ENCODE measurements around the gene NRXN3.

Gene NRXN3

DNA sequence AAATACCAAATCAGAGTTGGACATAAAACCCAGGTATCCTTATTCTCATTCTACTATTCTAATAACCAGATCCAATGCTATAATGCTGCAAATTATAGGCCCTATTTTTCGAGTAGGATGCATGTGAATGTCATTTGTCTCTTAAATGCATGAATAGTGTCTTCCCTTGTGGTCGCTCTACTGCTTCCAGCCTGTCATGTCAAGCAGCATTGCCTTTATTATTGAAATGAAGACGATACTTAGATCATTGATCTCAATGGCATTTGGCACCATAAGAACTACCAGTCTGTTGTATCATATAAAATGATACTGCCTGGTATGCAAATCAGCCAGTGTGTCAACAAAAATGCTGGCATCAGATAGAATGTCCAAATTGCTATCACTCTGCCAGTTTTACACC is 1392.0 kb downstream of the NRXN3 start:
- Histone ChIP-seq H3K36me3 (ENCODE audit: control insufficient read depth in 2 of 2, insufficient read depth in 1 of 2, low read length in 2 of 2) (no peaks in the 10 kb centered on the region), H3K9me3 (ENCODE audit: control insufficient read depth, insufficient read depth, low read depth, low read length) (no peaks in the 10 kb centered on the region), H3K4me1 (ENCODE audit: control insufficient read depth, insufficient read depth, low read length) (no peaks in the 10 kb centered on the region), H3K4me3 (ENCODE audit: low read depth, low read length) (no peak overlapping the region), H3K27ac (ENCODE audit: extremely low read depth, low read depth, low read length) (no peak overlapping the region)
- no peak for TF ChIP-seq KLF1 (tag by site-specific recombination; IDR thresholded peaks at IDR 0.05)
- no peak for TF ChIP-seq TCF7L2 (IDR thresholded peaks at IDR 0.05; ENCODE audit: borderline replicate concordance, low read depth, low read length)
- no peak for TF ChIP-seq ZFHX2 (tag by site-specific recombination; conservative IDR thresholded peaks at IDR 0.05)
- TF ChIP-seq ZNF157 (tag by site-specific recombination; IDR thresholded peaks at IDR 0.05): no peak
- no peak for TF ChIP-seq ZNF10 (tag by site-specific recombination; IDR thresholded peaks at IDR 0.05)
- TF ChIP-seq ZNF132 (tag by site-specific recombination; IDR thresholded peaks at IDR 0.05; ENCODE audit: borderline replicate concordance): no peak
- TF ChIP-seq ZNF175 (tag by site-specific recombination; IDR thresholded peaks at IDR 0.05): no peak
- no peak for TF ChIP-seq PRDM4 (tag by site-specific recombination; IDR thresholded peaks at IDR 0.05)
- no peak for TF ChIP-seq ZNF223 (tag by site-specific recombination; IDR thresholded peaks at IDR 0.05)
- TF ChIP-seq, protein P1, sequence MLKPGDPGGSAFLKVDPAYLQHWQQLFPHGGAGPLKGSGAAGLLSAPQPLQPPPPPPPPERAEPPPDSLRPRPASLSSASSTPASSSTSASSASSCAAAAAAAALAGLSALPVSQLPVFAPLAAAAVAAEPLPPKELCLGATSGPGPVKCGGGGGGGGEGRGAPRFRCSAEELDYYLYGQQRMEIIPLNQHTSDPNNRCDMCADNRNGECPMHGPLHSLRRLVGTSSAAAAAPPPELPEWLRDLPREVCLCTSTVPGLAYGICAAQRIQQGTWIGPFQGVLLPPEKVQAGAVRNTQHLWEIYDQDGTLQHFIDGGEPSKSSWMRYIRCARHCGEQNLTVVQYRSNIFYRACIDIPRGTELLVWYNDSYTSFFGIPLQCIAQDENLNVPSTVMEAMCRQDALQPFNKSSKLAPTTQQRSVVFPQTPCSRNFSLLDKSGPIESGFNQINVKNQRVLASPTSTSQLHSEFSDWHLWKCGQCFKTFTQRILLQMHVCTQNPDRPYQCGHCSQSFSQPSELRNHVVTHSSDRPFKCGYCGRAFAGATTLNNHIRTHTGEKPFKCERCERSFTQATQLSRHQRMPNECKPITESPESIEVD (tag by site-specific recombination; IDR thresholded peaks at IDR 0.05): no peak
- TF ChIP-seq, protein P2, sequence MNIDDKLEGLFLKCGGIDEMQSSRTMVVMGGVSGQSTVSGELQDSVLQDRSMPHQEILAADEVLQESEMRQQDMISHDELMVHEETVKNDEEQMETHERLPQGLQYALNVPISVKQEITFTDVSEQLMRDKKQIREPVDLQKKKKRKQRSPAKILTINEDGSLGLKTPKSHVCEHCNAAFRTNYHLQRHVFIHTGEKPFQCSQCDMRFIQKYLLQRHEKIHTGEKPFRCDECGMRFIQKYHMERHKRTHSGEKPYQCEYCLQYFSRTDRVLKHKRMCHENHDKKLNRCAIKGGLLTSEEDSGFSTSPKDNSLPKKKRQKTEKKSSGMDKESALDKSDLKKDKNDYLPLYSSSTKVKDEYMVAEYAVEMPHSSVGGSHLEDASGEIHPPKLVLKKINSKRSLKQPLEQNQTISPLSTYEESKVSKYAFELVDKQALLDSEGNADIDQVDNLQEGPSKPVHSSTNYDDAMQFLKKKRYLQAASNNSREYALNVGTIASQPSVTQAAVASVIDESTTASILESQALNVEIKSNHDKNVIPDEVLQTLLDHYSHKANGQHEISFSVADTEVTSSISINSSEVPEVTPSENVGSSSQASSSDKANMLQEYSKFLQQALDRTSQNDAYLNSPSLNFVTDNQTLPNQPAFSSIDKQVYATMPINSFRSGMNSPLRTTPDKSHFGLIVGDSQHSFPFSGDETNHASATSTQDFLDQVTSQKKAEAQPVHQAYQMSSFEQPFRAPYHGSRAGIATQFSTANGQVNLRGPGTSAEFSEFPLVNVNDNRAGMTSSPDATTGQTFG (tag by site-specific recombination; IDR thresholded peaks at IDR 0.05; ENCODE audit: borderline replicate concordance): no peak
- TF ChIP-seq, protein P3, sequence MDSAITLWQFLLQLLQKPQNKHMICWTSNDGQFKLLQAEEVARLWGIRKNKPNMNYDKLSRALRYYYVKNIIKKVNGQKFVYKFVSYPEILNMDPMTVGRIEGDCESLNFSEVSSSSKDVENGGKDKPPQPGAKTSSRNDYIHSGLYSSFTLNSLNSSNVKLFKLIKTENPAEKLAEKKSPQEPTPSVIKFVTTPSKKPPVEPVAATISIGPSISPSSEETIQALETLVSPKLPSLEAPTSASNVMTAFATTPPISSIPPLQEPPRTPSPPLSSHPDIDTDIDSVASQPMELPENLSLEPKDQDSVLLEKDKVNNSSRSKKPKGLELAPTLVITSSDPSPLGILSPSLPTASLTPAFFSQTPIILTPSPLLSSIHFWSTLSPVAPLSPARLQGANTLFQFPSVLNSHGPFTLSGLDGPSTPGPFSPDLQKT (IDR thresholded peaks at IDR 0.05; ENCODE audit: borderline replicate concordance, low read depth, low read length): no peak
- TF ChIP-seq, protein P4, sequence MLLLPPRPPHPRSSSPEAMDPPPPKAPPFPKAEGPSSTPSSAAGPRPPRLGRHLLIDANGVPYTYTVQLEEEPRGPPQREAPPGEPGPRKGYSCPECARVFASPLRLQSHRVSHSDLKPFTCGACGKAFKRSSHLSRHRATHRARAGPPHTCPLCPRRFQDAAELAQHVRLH (tag by site-specific recombination; IDR thresholded peaks at IDR 0.05): no peak
- no peak for TF ChIP-seq ZNF521 (tag by site-specific recombination; IDR thresholded peaks at IDR 0.05)
- TF ChIP-seq, protein P5, sequence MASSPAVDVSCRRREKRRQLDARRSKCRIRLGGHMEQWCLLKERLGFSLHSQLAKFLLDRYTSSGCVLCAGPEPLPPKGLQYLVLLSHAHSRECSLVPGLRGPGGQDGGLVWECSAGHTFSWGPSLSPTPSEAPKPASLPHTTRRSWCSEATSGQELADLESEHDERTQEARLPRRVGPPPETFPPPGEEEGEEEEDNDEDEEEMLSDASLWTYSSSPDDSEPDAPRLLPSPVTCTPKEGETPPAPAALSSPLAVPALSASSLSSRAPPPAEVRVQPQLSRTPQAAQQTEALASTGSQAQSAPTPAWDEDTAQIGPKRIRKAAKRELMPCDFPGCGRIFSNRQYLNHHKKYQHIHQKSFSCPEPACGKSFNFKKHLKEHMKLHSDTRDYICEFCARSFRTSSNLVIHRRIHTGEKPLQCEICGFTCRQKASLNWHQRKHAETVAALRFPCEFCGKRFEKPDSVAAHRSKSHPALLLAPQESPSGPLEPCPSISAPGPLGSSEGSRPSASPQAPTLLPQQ (tag by site-specific recombination; IDR thresholded peaks at IDR 0.05): no peak
- TF ChIP-seq ZNF785 (tag by site-specific recombination; IDR thresholded peaks at IDR 0.05): no peak
- CTCF ChIA-PET: interaction anchor here (0.6 to 1.0 kb wide), 2 partner anchors 17 to 142 kb away, joined by 3 to 4 read pairs; no protein-coding TSS in a partner anchor
- POLR2A ChIA-PET: no interaction called here
